HFFc6 (cell line): ENCODE results near the gene RPS6KC1. TPM values are rescaled to one million over a fixed set of nuclear protein-coding genes. Genes with fewer than 3 reads are reported as not detected.
A peak's percentile ranks its signal among the peaks of the same experiment; 100 is the strongest.

Experiments used
- DNase-seq: peaks from one replicate; pipeline ENCODE4 v3.0.0-alpha.2; 2018
- H3K27ac Mint-ChIP-seq: 2 replicates; pipeline ENCODE4 v1.8.0; 2020; ENCODE audit warnings: mild to moderate bottlenecking, mixed read lengths
- H3K27me3 Mint-ChIP-seq: 2 replicates; pipeline ENCODE4 v1.8.0; 2021; ENCODE audit warnings: mild to moderate bottlenecking, moderate library complexity, mixed read lengths; ENCODE audit not compliant: insufficient read depth
- H3K36me3 Mint-ChIP-seq: 2 replicates; pipeline ENCODE4 v1.8.0; 2021; ENCODE audit warnings: low read depth, mixed read lengths
- H3K4me1 Mint-ChIP-seq: 2 replicates; pipeline ENCODE4 v1.8.0; 2020; ENCODE audit warnings: low read depth, mixed read lengths
- H3K4me3 Mint-ChIP-seq: 2 replicates; pipeline ENCODE4 v1.8.0; 2020; ENCODE audit warnings: mild to moderate bottlenecking, moderate library complexity, mixed read lengths
- H3K9me3 Mint-ChIP-seq: 2 replicates; pipeline ENCODE4 v1.8.0; 2020; ENCODE audit warnings: mild to moderate bottlenecking, mixed read lengths
- total RNA-seq, 6 experiments: library from RNA; stranded (reverse); fragmentation: NEBNext Ultra II Directional; extraction: Animal tissue kit (Norgen Biotek cat#: 25700); gene quantifications; 2 replicates in 1 of 6; 3 replicates in 5 of 6; pipeline ENCODE4 v1.2.3, GENCODE V29; 2021
- TF ChIP-seq, protein P1 (sequence below): fragments of 200-600 bp; sonication (generic); IDR thresholded peaks from 2 replicates; pipeline ENCODE4 v1.5.0; 2021; ENCODE audit warnings: antibody characterized with exemption, mild to moderate bottlenecking

Gene RPS6KC1
- total RNA-seq, 6 experiments from 2014 or later: 15.6 to 18.3 (median 17.3) TPM

DNA sequence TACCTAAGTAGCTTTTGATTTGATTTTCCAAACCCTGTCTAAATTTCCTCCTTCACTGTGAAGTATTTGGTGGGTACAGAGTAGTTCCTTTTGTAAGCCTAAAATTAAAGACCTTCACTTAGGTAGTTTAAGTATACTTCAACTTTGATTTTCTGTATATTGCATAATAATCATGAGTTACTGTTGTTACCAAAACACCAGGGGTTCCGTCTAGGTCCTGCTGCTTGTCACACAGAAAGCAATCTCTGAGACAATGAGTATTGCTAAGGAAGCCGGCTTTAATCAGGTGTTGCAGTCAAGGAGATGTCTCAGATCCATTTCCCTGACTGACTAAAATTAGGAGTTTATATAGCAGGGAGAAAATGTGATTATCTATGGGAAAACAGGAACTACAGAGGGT lies 15.3 kb downstream of the RPS6KC1 start:
- Mint-ChIP-seq H3K36me3 (no peaks in the 10 kb centered on the region), H3K4me3 (no peak overlapping the region), H3K27me3 (no peaks in the 10 kb centered on the region), H3K4me1 (peaks cover 30% of the 10 kb centered on the region), H3K9me3 (no peaks in the 10 kb centered on the region), H3K27ac (no peak overlapping the region)
- no peak for DNase-seq
- TF ChIP-seq, protein P1, sequence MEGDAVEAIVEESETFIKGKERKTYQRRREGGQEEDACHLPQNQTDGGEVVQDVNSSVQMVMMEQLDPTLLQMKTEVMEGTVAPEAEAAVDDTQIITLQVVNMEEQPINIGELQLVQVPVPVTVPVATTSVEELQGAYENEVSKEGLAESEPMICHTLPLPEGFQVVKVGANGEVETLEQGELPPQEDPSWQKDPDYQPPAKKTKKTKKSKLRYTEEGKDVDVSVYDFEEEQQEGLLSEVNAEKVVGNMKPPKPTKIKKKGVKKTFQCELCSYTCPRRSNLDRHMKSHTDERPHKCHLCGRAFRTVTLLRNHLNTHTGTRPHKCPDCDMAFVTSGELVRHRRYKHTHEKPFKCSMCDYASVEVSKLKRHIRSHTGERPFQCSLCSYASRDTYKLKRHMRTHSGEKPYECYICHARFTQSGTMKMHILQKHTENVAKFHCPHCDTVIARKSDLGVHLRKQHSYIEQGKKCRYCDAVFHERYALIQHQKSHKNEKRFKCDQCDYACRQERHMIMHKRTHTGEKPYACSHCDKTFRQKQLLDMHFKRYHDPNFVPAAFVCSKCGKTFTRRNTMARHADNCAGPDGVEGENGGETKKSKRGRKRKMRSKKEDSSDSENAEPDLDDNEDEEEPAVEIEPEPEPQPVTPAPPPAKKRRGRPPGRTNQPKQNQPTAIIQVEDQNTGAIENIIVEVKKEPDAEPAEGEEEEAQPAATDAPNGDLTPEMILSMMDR: no peak

DNA sequence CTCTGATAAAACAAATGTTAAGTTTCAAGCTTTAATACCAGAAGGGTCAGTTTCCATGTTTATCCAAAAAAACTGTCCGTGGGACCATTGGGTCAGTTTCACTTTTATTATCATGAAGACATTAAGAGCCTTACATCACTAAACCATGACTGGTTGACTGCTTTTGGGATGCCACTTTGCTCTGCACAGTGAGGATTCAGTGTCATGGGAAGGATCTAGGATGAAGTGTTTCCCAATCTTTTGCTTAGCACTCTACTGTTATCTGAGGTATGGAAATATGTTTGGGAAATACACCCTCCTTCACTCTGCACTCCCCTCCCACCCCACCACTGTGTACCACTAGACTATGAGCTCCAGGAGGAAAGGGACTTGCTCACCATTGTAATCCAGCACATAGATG lies 16.3 kb downstream of the RPS6KC1 start:
- H3K4me1 Mint-ChIP-seq: peaks cover 30% of the 10 kb centered on the region
- DNase-seq: no peak

DNA sequence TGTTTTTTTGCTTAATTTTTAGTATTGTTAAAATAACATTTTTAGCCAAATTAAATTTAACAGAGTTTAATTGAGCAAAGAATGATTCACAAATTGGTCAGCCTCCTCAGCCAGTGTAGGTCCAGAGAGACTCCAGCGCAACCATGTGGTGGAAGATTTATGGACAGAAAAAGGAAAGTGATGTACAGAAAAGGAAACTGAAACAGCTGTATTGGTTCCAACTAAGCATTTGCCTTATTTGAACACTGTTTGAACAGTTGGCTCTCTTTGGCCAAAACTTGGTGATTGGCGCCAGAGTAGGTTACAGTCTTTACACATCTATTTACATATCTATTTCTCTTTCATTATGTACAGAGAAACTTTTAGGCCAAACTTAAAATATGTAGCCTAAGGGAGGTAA lies 19.4 kb downstream of the RPS6KC1 start:
- DNase-seq: peak; percentile 70
- Mint-ChIP-seq H3K27me3 (no peaks in the 10 kb centered on the region; the same call in 1 of the 2 replicates), H3K27ac (peak overlapping the region; percentile 52)

More for the DNA sequence above, 16.3 kb downstream of the RPS6KC1 start:
- TF ChIP-seq, protein P1: no peak
- Mint-ChIP-seq H3K9me3 (no peaks in the 10 kb centered on the region), H3K4me3 (no peak overlapping the region), H3K36me3 (no peaks in the 10 kb centered on the region), H3K27me3 (no peaks in the 10 kb centered on the region; the same call in 1 of the 2 replicates), H3K27ac (no peak overlapping the region; the same call in 1 of the 2 replicates)

DNA sequence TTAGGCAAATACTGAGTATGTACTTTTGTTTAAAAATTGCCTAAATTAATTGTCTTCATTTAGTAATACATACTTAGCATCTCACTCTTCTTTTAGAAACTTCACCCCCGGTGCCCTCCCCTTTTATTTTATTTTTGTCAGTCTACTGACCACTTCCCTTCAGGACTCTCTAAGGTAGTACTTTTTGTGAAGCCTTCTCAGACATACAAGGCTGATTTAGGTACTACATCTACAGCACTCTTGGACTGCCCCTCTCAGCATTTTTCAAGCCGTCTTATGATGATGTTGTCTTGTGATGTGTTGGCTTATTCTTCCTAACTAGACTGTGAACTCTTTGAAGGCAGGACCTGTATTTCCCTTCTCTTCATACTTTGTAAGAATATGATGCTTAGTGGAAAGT lies 24.7 kb downstream of the RPS6KC1 start:
- Mint-ChIP-seq H3K4me1 (no peaks in the 10 kb centered on the region; the same call in 1 of the 2 replicates), H3K4me3 (no peak overlapping the region), H3K36me3 (no peaks in the 10 kb centered on the region; the same call in 1 of the 2 replicates), H3K27ac (no peak overlapping the region), H3K9me3 (no peaks in the 10 kb centered on the region), H3K27me3 (no peaks in the 10 kb centered on the region; the same call in 1 of the 2 replicates)
- TF ChIP-seq, protein P1: no peak
- DNase-seq: no peak

More for the DNA sequence above, 19.4 kb downstream of the RPS6KC1 start:
- TF ChIP-seq, protein P1: peak; percentile 64; the same call in 1 of the 2 replicates
- H3K36me3 Mint-ChIP-seq: no peaks in the 10 kb centered on the region; the same call in 1 of the 2 replicates
- no peaks in the 10 kb centered on the region for H3K9me3 Mint-ChIP-seq
- H3K4me3 Mint-ChIP-seq: peak overlapping the region; percentile 30; the same call in 1 of the 2 replicates
- peaks cover 25% of the 10 kb centered on the region for H3K4me1 Mint-ChIP-seq

DNA sequence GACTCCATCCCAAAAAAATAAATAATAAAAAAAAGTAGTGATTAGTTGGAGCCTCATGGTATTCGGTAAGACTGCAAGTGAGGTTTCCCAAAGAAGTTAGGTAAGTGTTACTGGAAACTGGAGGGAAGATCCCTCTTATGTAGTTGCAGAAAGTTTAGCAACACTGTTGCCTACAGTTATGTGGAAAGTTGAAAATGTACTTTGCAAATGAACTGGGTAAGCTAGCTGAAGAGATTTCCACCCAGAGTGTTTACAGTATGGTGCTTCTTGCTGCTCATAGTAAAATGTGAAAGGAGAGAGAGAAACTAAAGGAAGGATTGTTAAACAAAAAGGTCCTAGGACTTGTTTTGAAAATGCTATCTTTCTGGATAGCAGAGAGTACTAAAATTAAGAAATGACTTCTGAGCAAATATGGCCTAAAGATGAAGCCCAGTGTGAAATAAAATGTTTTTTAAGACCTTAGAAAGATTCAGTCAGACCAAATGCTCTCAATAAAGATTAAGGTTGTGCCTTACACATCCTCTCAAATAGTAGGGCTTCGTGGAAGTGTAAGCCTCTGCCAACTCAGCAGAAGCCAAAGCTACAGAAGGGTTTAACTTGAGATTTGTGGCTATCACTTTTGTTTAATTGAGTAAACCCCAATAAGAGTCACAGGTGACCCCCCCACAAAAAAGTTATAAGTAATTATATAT lies 31.5 kb downstream of the RPS6KC1 start:
- H3K9me3 Mint-ChIP-seq: no peaks in the 10 kb centered on the region
- no peaks in the 10 kb centered on the region for H3K4me1 Mint-ChIP-seq
- DNase-seq: no peak
- no peaks in the 10 kb centered on the region for H3K27me3 Mint-ChIP-seq
- H3K27ac Mint-ChIP-seq: no peak overlapping the region
- peaks cover 23% of the 10 kb centered on the region for H3K36me3 Mint-ChIP-seq
- no peak overlapping the region for H3K4me3 Mint-ChIP-seq
- TF ChIP-seq, protein P1: no peak
